ENCODE measurements around the gene IDI1. TPM values are rescaled to one million over a fixed set of nuclear protein-coding genes. Genes with fewer than 3 reads are reported as not detected.

The IDI1 gene
- total RNA-seq, 4 donors from 2014 or later = 29.8 to 67.5 (median 60.4) TPM

DNA sequence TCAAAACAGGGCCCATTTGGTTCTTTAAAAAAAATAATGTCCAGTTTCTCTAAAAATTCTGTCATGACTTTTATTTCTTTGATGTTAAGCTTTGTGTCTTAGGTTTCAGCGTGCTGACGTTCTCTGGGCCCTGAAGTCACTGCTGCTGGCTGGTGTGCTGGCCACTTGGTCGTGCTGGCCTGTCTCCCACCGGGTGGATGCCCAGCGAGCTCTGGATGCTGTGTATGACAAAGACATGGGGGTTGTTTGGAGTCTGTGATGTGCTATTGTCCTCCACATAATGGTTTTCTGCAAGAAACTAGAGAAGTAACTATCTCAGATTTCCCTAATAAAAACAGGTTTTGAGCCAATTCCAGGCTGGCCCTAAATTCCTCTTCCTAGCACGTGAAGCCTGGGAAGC is 13.7 kb downstream of the IDI1 start:
- TF ChIP-seq, protein P1, sequence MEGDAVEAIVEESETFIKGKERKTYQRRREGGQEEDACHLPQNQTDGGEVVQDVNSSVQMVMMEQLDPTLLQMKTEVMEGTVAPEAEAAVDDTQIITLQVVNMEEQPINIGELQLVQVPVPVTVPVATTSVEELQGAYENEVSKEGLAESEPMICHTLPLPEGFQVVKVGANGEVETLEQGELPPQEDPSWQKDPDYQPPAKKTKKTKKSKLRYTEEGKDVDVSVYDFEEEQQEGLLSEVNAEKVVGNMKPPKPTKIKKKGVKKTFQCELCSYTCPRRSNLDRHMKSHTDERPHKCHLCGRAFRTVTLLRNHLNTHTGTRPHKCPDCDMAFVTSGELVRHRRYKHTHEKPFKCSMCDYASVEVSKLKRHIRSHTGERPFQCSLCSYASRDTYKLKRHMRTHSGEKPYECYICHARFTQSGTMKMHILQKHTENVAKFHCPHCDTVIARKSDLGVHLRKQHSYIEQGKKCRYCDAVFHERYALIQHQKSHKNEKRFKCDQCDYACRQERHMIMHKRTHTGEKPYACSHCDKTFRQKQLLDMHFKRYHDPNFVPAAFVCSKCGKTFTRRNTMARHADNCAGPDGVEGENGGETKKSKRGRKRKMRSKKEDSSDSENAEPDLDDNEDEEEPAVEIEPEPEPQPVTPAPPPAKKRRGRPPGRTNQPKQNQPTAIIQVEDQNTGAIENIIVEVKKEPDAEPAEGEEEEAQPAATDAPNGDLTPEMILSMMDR (IDR thresholded peaks at IDR 0.05) = no peak
- ATAC-seq (ENCODE audit: low FRiP score) = no peak

DNA sequence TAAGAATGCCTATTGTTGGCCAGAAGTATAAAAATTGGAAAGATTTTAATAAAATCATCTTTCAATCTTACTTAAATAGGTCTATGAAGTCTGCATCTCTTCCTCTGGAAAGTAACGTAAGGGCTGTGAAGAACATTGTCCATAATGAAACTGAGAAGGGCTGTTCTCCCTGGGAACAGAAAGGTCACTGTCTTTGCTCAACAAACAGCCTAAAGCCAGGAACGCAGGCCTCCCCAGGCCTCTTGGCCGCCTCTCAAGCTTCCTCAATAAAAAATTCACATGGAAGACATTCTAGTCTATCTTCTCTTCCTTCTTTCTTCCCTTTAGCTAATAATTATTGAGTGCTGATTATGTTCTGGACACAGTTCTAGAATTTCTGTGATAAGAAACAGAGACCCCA is 14.2 kb downstream of the IDI1 start:
- ATAC-seq (ENCODE audit: low FRiP score) (no peak), DNase-seq (ENCODE audit: low spot score) (no peak)
- TF ChIP-seq, protein P1 (IDR thresholded peaks at IDR 0.05) = no peak

More for the DNA sequence above, 13.7 kb downstream of the IDI1 start:
- DNase-seq (ENCODE audit: low spot score) = no peak

DNA sequence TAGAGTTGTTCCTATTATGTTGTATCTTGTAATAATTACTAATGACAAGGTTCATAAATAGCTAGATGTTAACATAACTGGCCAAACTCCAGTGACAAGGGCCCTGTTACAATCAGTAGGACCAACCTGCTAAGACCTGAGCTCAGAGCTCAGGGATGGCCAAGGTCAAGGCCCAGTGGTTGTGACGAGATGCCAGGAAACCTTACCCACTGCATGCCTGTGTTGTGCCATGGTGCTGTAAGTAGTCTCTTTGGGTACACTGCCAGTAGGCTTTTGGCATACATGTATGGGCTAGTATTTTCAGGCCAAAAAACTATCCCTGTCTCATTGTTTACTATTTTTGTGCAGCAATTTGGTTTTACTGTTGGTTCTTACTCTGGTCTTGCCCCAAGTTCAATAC is 15.3 kb downstream of the IDI1 start:
- no peak for DNase-seq (ENCODE audit: low spot score)
- TF ChIP-seq, protein P1 (IDR thresholded peaks at IDR 0.05) = no peak
- ATAC-seq (ENCODE audit: low FRiP score) = no peak

DNA sequence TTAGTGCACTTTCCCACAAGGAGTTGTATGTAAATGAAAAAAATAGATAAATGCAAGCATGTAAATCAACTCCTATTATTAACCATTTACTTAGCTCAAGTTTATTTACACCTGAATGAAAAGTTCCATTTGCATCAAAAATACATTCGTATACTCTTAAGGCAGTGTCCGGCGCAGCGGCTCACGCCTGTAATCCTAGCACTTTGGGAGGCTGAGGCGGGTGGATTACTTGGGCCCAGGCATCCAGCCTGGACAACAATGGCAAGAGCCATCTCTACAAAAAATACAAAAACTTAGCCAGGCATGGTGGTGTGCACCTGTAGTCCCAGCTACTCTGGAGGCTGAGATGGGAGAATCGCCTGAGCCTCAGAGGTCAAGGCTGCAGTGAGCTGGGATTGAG is 19.1 kb downstream of the IDI1 start:
- ATAC-seq (ENCODE audit: low FRiP score) (no peak), DNase-seq (ENCODE audit: low spot score) (no peak)
- TF ChIP-seq, protein P1 (IDR thresholded peaks at IDR 0.05) = no peak

DNA sequence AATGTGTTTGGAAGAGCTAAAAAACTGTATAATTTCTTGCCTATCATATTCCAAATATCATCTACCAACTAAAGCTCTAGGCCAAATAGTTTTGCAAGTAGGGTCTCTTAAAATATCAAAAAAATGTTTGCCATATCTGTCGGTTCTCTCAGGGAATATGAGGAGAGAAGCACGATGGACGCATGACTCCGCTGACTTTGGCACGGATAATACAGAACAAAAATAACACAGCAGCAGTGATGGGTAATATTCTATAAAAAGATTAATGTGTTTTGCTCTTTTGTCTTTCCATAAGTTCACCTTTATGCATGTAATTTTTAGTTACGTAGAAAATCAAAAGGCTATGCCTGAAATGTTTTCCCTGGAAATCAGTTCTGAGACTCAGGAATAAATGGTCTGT is 22.3 kb downstream of the IDI1 start:
- ATAC-seq (ENCODE audit: low FRiP score) (no peak), DNase-seq (ENCODE audit: low spot score) (no peak)
- TF ChIP-seq, protein P1 (IDR thresholded peaks at IDR 0.05) = no peak

DNA sequence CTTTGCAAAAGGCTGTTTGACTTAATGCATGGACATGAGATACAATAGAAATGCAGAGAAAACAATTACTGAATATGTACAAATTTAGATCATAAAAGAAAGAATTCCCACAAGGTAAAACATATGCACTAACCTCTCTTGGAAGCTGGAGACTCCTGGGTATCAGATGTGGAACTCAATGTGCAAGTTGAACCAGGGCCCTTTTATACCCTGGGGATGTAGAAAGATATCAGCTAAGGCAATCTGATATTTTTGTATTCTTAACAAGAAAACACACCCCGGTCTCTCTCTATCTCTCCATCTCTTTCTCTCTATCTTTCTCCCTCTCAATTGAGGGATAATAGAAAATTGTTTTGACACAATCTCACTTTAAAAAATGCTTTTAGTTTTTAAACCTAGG is 23.2 kb downstream of the IDI1 start, which contains the start of gene IDI2:
Gene IDI2 (minus strand): TSS at position 177 of the 400 bp plus-strand sequence. CDS start 1,136 bp downstream, outside the sequence.
- ATAC-seq (ENCODE audit: low FRiP score) (no peak), DNase-seq (ENCODE audit: low spot score) (no peak)
- TF ChIP-seq, protein P1 (IDR thresholded peaks at IDR 0.05) = no peak

DNA sequence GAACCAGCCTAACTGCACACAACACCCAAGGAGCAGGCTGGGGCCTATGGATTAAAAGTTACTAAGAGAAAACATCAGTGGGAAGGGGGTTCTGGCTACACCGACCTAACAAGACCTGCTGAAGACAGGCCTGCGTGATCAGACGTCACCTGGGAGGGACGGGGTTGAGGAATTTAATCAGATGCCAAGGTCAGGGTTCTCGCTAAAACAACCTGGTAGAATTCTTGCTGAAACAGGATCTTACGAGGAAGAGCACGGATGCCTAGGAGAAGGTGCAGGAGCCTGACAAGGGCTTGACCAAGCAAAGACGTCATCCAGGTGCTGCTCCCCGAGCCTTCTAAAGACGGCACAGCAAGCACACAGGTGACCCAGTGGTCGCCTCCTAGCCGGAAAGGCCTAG is 24.8 kb downstream of the IDI1 start:
- TF ChIP-seq, protein P1 (IDR thresholded peaks at IDR 0.05) = no peak
- ATAC-seq (ENCODE audit: low FRiP score) (no peak), DNase-seq (ENCODE audit: low spot score) (no peak)
